Stimulated activated CD8-positive, alpha-beta memory T cell treated with anti-CD3 and anti-CD28 coated beads, Interleukin-12 subunit alpha, Interleukin-12 subunit beta, amount 100 ng/mL, for 24 hours (primary cell): Measurements from ENCODE around the gene OR52E6.

Experiments used
- DNase-seq: peaks from one replicate; pipeline ENCODE4 v3.0.0-alpha.2; 2020; ENCODE audit errors: extremely low read depth

Gene OR52E6

DNA sequence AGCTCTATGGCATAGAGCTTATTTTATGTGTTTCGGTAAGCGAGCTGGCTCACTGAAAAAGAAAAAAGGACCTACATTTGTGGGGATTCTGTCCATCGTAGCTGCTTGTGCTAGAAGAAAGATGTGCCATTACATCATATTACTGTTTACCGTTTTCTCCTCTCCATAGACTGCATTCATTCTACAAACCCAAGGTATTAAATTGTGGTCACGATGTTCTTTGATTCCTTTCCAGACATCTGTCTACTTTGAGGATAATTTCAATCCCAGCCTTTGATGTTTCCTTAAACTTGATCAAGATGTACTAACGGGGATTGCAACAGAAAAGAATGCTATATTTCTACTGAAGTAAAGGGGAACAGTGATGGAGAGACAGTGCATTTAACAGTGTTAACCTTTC, 45.2 kb downstream of the OR52E6 start:
- DNase-seq, result no peak

DNA sequence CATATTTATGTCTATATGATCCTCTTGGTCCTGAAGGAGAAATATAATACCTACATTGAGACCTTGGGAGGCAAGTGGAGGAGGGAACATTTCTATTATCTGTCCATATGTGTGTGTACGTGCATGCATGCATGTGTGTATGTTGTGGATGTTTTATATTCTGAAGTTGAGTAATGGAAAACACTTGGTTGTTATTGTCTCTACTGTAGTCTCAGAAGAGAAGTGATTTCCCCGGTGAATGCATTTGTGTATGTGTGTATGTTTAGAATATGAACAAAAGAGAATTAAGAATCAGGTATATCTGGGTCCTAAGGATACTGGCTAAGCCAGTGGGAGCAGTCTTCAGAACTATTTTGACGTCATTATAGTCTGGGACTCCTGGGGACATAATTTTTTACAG, 50.5 kb downstream of the OR52E6 start, which contains the start of gene OR52N1:
Gene OR52N1, minus strand, starts transcription at position 101 of the 400 bp plus-strand sequence. CDS start 2,449 bp downstream, outside the sequence.
- DNase-seq, result no peak
